ENCODE data around the gene TUBB4B.

The TUBB4B gene

GRCh38 chr9:137277329-137278041, 36.4 kb downstream of the TUBB4B start, which contains the start of gene TOR4A:
TSS of gene TOR4A (plus strand) at chr9:137277726. CDS start at chr9:137278690, 964 bp downstream.
- Histone ChIP-seq H3K9ac (ENCODE audit: low read length in 2 of 2) (peak within 1 kb of the TSS in 1 of 2 donors; percentile 42), H3K9me3 (ENCODE audit: control insufficient read depth in 2 of 2, low read length in 2 of 2) (no peaks in the 10 kb centered on the region), H3K27me3 (ENCODE audit: control insufficient read depth in 1 of 2, insufficient read depth in 2 of 2, low read length in 2 of 2) (peaks cover 20 to 54% of the 10 kb centered on the region in 2 donors), H3K4me1 (ENCODE audit: control insufficient read depth, insufficient read depth, low read length) (peaks cover 20% of the 10 kb centered on the region), H3K4me3 (ENCODE audit: low read length in 2 of 2) (peak within 1 kb of the TSS in 1 of 2 donors; percentile 58), H3K36me3 (ENCODE audit: control insufficient read depth in 2 of 2, insufficient read depth in 2 of 2, low read length in 2 of 2) (peaks cover 3 to 4% of the 10 kb centered on the region in 2 donors), H3K27ac (ENCODE audit: low read length) (peak within 1 kb of the TSS; percentile 46)

GRCh38 chr9:137278061-137278701, 37.1 kb downstream of the TUBB4B start:
- Histone ChIP-seq H3K9me3 (ENCODE audit: control insufficient read depth in 2 of 2, low read length in 2 of 2) (no peaks in the 10 kb centered on the region), H3K9ac (ENCODE audit: low read length in 2 of 2) (peak overlapping the region in 1 of 2 donors; percentile 42), H3K27me3 (ENCODE audit: control insufficient read depth in 1 of 2, insufficient read depth in 2 of 2, low read length in 2 of 2) (peaks cover 20 to 54% of the 10 kb centered on the region in 2 donors), H3K36me3 (ENCODE audit: control insufficient read depth in 2 of 2, insufficient read depth in 2 of 2, low read length in 2 of 2) (peaks cover 0 to 2% of the 10 kb centered on the region in 2 donors), H3K4me3 (ENCODE audit: low read length in 2 of 2) (peak overlapping the region in 1 of 2 donors; percentile 58), H3K27ac (ENCODE audit: low read length) (no peak overlapping the region), H3K4me1 (ENCODE audit: control insufficient read depth, insufficient read depth, low read length) (peaks cover 20% of the 10 kb centered on the region)

- H3K27me3 ChIP-seq (ENCODE audit: control insufficient read depth in 1 of 2, insufficient read depth in 2 of 2, low read length in 2 of 2), result peaks cover 20 to 51% of the 10 kb centered on the region in 2 donors
- H3K9me3 ChIP-seq (ENCODE audit: control insufficient read depth in 2 of 2, low read length in 2 of 2), result no peaks in the 10 kb centered on the region
- peaks cover 20% of the 10 kb centered on the region for H3K4me1 ChIP-seq (ENCODE audit: control insufficient read depth, insufficient read depth, low read length)
- no peak overlapping the region for H3K27ac ChIP-seq (ENCODE audit: low read length)
- H3K4me3 ChIP-seq (ENCODE audit: low read length in 2 of 2), result no peak overlapping the region
- no peaks in the 10 kb centered on the region for H3K36me3 ChIP-seq (ENCODE audit: control insufficient read depth in 2 of 2, insufficient read depth in 2 of 2, low read length in 2 of 2)
- no peak overlapping the region for H3K9ac ChIP-seq (ENCODE audit: low read length in 2 of 2)
Measured at GRCh38 chr9:137278721-137279711, 37.9 kb downstream of the TUBB4B start.

GRCh38 chr9:137279741-137280473, 38.8 kb downstream of the TUBB4B start:
- H3K9ac ChIP-seq (ENCODE audit: low read length in 2 of 2), result no peak overlapping the region
- peaks cover 20 to 45% of the 10 kb centered on the region in 2 donors for H3K27me3 ChIP-seq (ENCODE audit: control insufficient read depth in 1 of 2, insufficient read depth in 2 of 2, low read length in 2 of 2)
- no peaks in the 10 kb centered on the region for H3K36me3 ChIP-seq (ENCODE audit: control insufficient read depth in 2 of 2, insufficient read depth in 2 of 2, low read length in 2 of 2)
- no peak overlapping the region for H3K27ac ChIP-seq (ENCODE audit: low read length)
- no peaks in the 10 kb centered on the region for H3K9me3 ChIP-seq (ENCODE audit: control insufficient read depth in 2 of 2, low read length in 2 of 2)
- H3K4me3 ChIP-seq (ENCODE audit: low read length in 2 of 2), result no peak overlapping the region
- H3K4me1 ChIP-seq (ENCODE audit: control insufficient read depth, insufficient read depth, low read length), result peaks cover 20% of the 10 kb centered on the region

DNA sequence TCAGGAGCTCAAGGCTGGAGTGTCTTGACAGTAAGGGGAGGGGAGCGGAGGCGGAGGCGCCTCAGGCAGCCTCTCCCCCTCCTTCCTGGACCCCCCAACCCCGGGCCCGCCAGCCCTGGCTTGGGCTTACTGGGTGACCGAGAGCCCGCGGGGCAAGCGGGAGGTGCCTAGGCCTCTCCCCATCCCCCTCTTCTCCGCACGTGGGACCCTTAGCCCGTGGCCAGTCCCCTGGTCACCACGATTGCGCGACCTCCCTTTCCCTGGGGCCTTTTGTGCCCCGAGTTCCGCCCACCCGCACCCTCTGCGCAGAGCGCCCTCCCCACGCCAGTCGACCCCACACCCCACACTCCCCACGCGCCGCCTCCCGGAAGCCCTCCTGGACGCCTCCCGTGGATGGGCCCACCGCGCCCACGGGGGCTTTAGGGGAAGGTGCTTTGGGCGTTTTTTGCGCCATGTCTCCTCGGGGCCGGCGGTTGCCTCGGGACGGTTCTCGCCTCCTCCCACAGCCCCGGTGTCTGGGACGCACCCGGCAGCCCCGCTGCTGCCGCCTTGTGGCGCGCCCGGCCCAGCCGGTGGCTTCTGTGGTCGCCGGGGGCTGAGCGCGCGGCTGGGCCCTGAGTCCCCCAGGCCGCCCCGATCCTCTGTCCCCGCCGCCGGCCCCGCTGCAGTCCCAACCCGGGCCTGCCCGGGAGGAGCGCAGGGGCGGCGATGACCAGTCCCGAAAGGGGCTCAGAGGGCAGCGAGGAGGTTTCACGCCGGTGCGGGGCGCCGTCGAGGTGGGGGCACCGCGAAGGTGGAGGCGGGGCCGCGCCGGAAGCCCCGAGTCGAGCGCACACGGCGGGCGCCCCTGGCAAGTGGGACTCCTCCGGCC, 39.6 kb downstream of the TUBB4B start:
- no peak overlapping the region for H3K27ac ChIP-seq (ENCODE audit: low read length)
- no peaks in the 10 kb centered on the region for H3K9me3 ChIP-seq (ENCODE audit: control insufficient read depth in 2 of 2, low read length in 2 of 2)
- H3K27me3 ChIP-seq (ENCODE audit: control insufficient read depth in 1 of 2, insufficient read depth in 2 of 2, low read length in 2 of 2), result peaks cover 19 to 45% of the 10 kb centered on the region in 2 donors
- H3K9ac ChIP-seq (ENCODE audit: low read length in 2 of 2), result no peak overlapping the region
- no peaks in the 10 kb centered on the region for H3K36me3 ChIP-seq (ENCODE audit: control insufficient read depth in 2 of 2, insufficient read depth in 2 of 2, low read length in 2 of 2)
- H3K4me1 ChIP-seq (ENCODE audit: control insufficient read depth, insufficient read depth, low read length), result peaks cover 20% of the 10 kb centered on the region
- no peak overlapping the region for H3K4me3 ChIP-seq (ENCODE audit: low read length in 2 of 2)

DNA sequence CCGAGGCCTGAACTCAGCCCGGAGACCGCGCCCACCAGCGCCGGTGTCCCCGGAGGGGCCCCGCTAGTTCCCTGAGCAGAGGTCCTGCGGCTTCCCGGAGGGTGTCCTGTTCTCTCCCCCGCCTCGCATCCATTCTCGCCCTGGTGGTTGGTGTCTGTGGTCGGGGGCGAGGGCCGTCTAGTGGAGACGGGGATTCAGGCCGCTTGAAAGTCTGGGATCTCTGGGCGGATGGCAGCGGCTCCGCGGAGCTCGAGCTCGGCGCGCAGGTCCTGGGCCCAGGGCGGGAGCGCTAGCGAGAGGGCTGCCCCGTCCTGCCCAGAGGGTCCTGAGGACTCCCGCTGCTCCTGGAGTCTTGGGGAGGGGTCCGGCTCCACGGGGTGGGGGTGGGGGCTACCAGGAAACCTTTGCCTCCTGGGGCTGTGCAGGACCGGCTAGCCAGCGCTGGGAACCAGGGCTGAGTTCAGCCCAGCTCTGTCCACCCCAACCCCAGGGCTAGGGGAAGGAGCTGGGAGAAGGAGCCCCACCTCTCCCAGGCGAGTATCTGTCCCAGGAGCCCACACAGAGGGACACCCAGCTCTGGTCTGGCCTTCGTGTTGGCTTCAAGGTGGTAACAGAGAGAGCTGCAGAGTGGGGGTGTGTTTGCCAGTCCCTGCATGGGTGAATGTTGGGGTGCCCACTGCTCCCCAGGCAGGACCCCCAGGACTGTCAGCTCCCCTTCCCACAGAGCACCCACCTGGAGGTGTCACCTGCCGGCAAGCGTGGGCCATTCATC, 40.4 kb downstream of the TUBB4B start:
- Histone ChIP-seq H3K27ac (ENCODE audit: low read length) (no peak overlapping the region), H3K36me3 (ENCODE audit: control insufficient read depth in 2 of 2, insufficient read depth in 2 of 2, low read length in 2 of 2) (no peaks in the 10 kb centered on the region), H3K4me3 (ENCODE audit: low read length in 2 of 2) (no peak overlapping the region)

GRCh38 chr9:137286975-137287383, 45.9 kb downstream of the TUBB4B start:
- H3K4me1 ChIP-seq (ENCODE audit: control insufficient read depth, insufficient read depth, low read length), result no peaks in the 10 kb centered on the region
- H3K4me3 ChIP-seq (ENCODE audit: low read length in 2 of 2), result no peak overlapping the region
- no peaks in the 10 kb centered on the region for H3K36me3 ChIP-seq (ENCODE audit: control insufficient read depth in 2 of 2, insufficient read depth in 2 of 2, low read length in 2 of 2)
- no peaks in the 10 kb centered on the region for H3K9me3 ChIP-seq (ENCODE audit: control insufficient read depth in 2 of 2, low read length in 2 of 2)
- no peak overlapping the region for H3K27ac ChIP-seq (ENCODE audit: low read length)
- no peak overlapping the region for H3K9ac ChIP-seq (ENCODE audit: low read length in 2 of 2)
- no peaks in the 10 kb centered on the region for H3K27me3 ChIP-seq (ENCODE audit: control insufficient read depth in 1 of 2, insufficient read depth in 2 of 2, low read length in 2 of 2)

More for the DNA sequence above, 40.4 kb downstream of the TUBB4B start:
- peaks cover 16 to 40% of the 10 kb centered on the region in 2 donors for H3K27me3 ChIP-seq (ENCODE audit: control insufficient read depth in 1 of 2, insufficient read depth in 2 of 2, low read length in 2 of 2)
- H3K9ac ChIP-seq (ENCODE audit: low read length in 2 of 2), result no peak overlapping the region
- no peaks in the 10 kb centered on the region for H3K9me3 ChIP-seq (ENCODE audit: control insufficient read depth in 2 of 2, low read length in 2 of 2)
- H3K4me1 ChIP-seq (ENCODE audit: control insufficient read depth, insufficient read depth, low read length), result peaks cover 13% of the 10 kb centered on the region

DNA sequence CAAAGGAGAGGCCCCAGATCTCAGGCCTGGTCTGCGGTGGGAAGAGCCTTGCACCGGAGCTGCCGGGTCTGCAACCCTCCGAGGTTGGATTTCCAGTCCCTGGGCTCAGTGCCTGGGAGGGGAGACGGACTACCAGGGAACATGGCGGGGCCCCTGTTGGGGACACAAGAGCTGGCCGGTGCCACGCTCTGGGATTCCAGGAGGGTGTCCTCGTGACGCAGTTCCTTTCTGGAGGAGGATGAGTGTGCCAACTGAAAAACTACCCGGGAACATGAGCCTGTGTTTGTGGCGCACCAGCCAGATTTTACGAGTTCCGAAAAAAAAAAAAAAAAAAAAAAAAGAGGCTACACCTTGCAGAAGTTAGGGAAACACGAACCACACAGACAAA, 52.0 kb downstream of the TUBB4B start:
- no peak overlapping the region for H3K9ac ChIP-seq (ENCODE audit: low read length in 2 of 2)
- H3K27me3 ChIP-seq (ENCODE audit: control insufficient read depth in 1 of 2, insufficient read depth in 2 of 2, low read length in 2 of 2), result peaks cover 37 to 46% of the 10 kb centered on the region in 2 donors
- no peak overlapping the region for H3K27ac ChIP-seq (ENCODE audit: low read length)
- H3K4me3 ChIP-seq (ENCODE audit: low read length in 2 of 2), result no peak overlapping the region
- no peaks in the 10 kb centered on the region for H3K36me3 ChIP-seq (ENCODE audit: control insufficient read depth in 2 of 2, insufficient read depth in 2 of 2, low read length in 2 of 2)
- peaks cover 3% of the 10 kb centered on the region for H3K4me1 ChIP-seq (ENCODE audit: control insufficient read depth, insufficient read depth, low read length)
- peaks cover 0 to 5% of the 10 kb centered on the region in 2 donors for H3K9me3 ChIP-seq (ENCODE audit: control insufficient read depth in 2 of 2, low read length in 2 of 2)

Measured in stomach smooth muscle (tissue), 2 donors.